ENCODE measurements around the gene HS3ST6.

- TF ChIP-seq CTCF (IDR thresholded peaks at IDR 0.05 in 8 of 11, conservative IDR thresholded peaks at IDR 0.05 in 3 of 11) (no peak), POLR2AphosphoS5 (IDR thresholded peaks at IDR 0.05) (no peak), POLR2A (IDR thresholded peaks at IDR 0.05) (no peak)
Measured at GRCh38 chr16:1862394-1862793, 55.8 kb downstream of the HS3ST6 start.
